ENCODE results near the gene OR4F6. TPM values are rescaled to one million over a fixed set of nuclear protein-coding genes. Genes with fewer than 3 reads are reported as not detected.

OR4F6 gene
- total and polyA plus RNA-seq, 2 experiments from 2014 or later = not detected

- H2AFZ ChIP-seq = no peak overlapping the region
- TF ChIP-seq EZH2 (IDR thresholded peaks at IDR 0.05; ENCODE audit: borderline replicate concordance) (no peak), CTCF (IDR thresholded peaks at IDR 0.05; ENCODE audit: poor library complexity) (no peak), EZH2phosphoT487 (IDR thresholded peaks at IDR 0.05; ENCODE audit: low read depth, severe bottlenecking, unreplicated experiment) (no peak)
Observed at GRCh38 chr15:101807345-101807945, 4.1 kb downstream of the OR4F6 start.

DNA sequence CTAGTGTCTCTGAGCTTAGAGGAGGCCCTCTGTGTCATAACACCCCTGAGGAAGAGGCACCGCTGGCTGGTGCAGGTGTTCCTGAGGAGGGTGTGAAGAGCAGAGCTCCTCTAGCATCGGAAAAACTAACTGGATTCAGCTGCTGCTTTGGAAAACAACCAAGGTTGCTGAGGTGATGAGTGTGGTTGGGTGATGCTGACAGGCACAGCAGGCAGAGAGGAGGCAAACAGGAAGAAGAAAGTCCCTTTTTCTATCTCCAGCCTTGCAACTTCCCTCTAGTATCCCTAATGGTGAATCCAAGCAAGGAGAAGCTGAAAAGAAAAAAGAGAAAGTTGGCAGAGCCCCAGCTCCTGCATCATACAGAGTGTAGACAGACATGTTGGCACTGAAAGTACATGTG, 4.9 kb downstream of the OR4F6 start:
- Histone ChIP-seq H3K36me3 (replicated peaks; ENCODE audit: insufficient read depth, low read depth) (no peaks in the 10 kb centered on the region), H3K27me3 (peaks cover 4% of the 10 kb centered on the region), H3K79me2 (no peaks in the 10 kb centered on the region), H3K27ac (no peak overlapping the region), H3K4me3 (no peak overlapping the region), H2AFZ (no peak overlapping the region), H4K20me1 (ENCODE audit: insufficient read depth, poor library complexity, severe bottlenecking) (no peaks in the 10 kb centered on the region), H3K9me2 (replicated peaks; ENCODE audit: insufficient read depth) (no peaks in the 10 kb centered on the region), H3K9me3 (ENCODE audit: low read depth) (no peaks in the 10 kb centered on the region), H3K4me1 (ENCODE audit: insufficient read depth) (no peaks in the 10 kb centered on the region), H3K4me2 (no peak overlapping the region)
- TF ChIP-seq EZH2 (IDR thresholded peaks at IDR 0.05; ENCODE audit: borderline replicate concordance) (no peak), CTCF (IDR thresholded peaks at IDR 0.05; ENCODE audit: poor library complexity) (no peak), EZH2phosphoT487 (IDR thresholded peaks at IDR 0.05; ENCODE audit: low read depth, severe bottlenecking, unreplicated experiment) (no peak)
- DNase-seq (ENCODE audit: low spot score) = no peak
- whole genome bisulfite sequencing (ENCODE audit: low lambda C conversion rate, missing lambda C conversion rate) = 65% methylated on average over 2 of the region's 2 CpGs

More at GRCh38 chr15:101807345-101807945, 4.1 kb downstream of the OR4F6 start:
- Histone ChIP-seq H3K27ac (no peak overlapping the region), H3K9me2 (replicated peaks; ENCODE audit: insufficient read depth) (no peaks in the 10 kb centered on the region), H3K4me1 (ENCODE audit: insufficient read depth) (no peaks in the 10 kb centered on the region), H4K20me1 (ENCODE audit: insufficient read depth, poor library complexity, severe bottlenecking) (no peaks in the 10 kb centered on the region), H3K4me3 (no peak overlapping the region), H3K9me3 (ENCODE audit: low read depth) (no peaks in the 10 kb centered on the region), H3K79me2 (no peaks in the 10 kb centered on the region), H3K27me3 (no peaks in the 10 kb centered on the region), H3K4me2 (no peak overlapping the region), H3K36me3 (replicated peaks; ENCODE audit: insufficient read depth, low read depth) (no peaks in the 10 kb centered on the region)
- WGBS (ENCODE audit: low lambda C conversion rate, missing lambda C conversion rate) = 82% methylated on average over 10 of the region's 10 CpGs
- no peak for DNase-seq (ENCODE audit: low spot score)

DNA sequence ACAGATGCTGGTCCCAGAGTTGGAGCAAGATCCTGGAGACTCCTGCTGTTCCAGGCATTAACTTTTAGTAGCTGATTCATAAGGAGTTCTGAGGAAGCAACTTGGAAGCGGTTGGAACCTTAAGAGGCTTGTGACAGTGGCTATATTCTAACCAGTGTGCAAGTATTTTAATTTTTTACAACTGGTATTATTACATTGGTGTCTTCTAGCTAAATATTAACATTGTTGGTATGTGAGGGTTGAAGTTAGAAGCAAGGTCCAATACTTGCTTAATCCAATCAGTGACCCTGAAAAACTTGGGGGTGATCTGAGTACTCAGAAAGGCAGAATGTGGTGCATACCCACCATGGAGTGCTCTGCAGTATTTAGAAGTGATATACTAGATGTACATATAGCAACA, 7.1 kb downstream of the OR4F6 start:
- 90% methylated on average over 1 of the region's 1 CpG for WGBS (ENCODE audit: low lambda C conversion rate, missing lambda C conversion rate)
- H2AFZ ChIP-seq = no peak overlapping the region
- no peak for DNase-seq (ENCODE audit: low spot score)
- no peaks in the 10 kb centered on the region for H3K36me3 ChIP-seq (replicated peaks; ENCODE audit: insufficient read depth, low read depth)
- no peaks in the 10 kb centered on the region for H3K9me2 ChIP-seq (replicated peaks; ENCODE audit: insufficient read depth)
- peaks cover 4% of the 10 kb centered on the region for H3K27me3 ChIP-seq
- H3K9me3 ChIP-seq (ENCODE audit: low read depth) = no peaks in the 10 kb centered on the region
- TF ChIP-seq EZH2phosphoT487 (IDR thresholded peaks at IDR 0.05; ENCODE audit: low read depth, severe bottlenecking, unreplicated experiment) (no peak), CTCF (IDR thresholded peaks at IDR 0.05; ENCODE audit: poor library complexity) (no peak)
- no peak overlapping the region for H3K4me3 ChIP-seq
- H3K4me1 ChIP-seq (ENCODE audit: insufficient read depth) = no peaks in the 10 kb centered on the region
- no peaks in the 10 kb centered on the region for H3K79me2 ChIP-seq
- no peak overlapping the region for H3K4me2 ChIP-seq
- no peak overlapping the region for H3K27ac ChIP-seq
- no peaks in the 10 kb centered on the region for H4K20me1 ChIP-seq (ENCODE audit: insufficient read depth, poor library complexity, severe bottlenecking)

All from hepatocyte (in vitro differentiated cells).